ENCODE results near the gene NEDD4L. TPM values are rescaled to one million over a fixed set of nuclear protein-coding genes. Genes with fewer than 3 reads are reported as not detected.

The NEDD4L gene
- total and polyA plus RNA-seq, 4 experiments from 2014 or later: 2.8 to 4.1 (median 3.8) TPM

GRCh38 chr18:58290116-58290695 lies 246.2 kb downstream of the NEDD4L start:
- no peaks in the 10 kb centered on the region for H3K9me3 ChIP-seq (ENCODE audit: control insufficient read depth in 1 of 2, low read length in 2 of 2)

GRCh38 chr18:58291131-58291530 lies 247.1 kb downstream of the NEDD4L start:
- Mint-ChIP-seq H3K4me1 (no peaks in the 10 kb centered on the region), H3K27ac (no peak overlapping the region), H3K4me3 (no peak overlapping the region), H3K27me3 (peaks cover 3 to 6% of the 10 kb centered on the region in 2 donors), H3K36me3 (no peaks in the 10 kb centered on the region), H3K9me3 (peaks cover 0 to 1% (median 0%) of the 10 kb centered on the region in 8 donors)
- no peak overlapping the region for H3K27ac ChIP-seq (ENCODE audit: low read depth, low read length)
- no peaks in the 10 kb centered on the region for H3K27me3 ChIP-seq (ENCODE audit: insufficient read depth, low read length)
- H3K4me3 ChIP-seq (ENCODE audit: low read length in 2 of 2): no peak overlapping the region
- no peaks in the 10 kb centered on the region for H3K4me1 ChIP-seq (ENCODE audit: insufficient read depth, low read length)
- CTCF ChIA-PET (ENCODE audit: partially characterized antibody): no interaction called here
- POLR2A ChIA-PET (ENCODE audit: partially characterized antibody): no interaction called here
- no peaks in the 10 kb centered on the region for H3K9me3 ChIP-seq (ENCODE audit: control insufficient read depth in 1 of 2, low read length in 2 of 2)
- H3K36me3 ChIP-seq (ENCODE audit: insufficient read depth, low read length): no peaks in the 10 kb centered on the region
- no peak for DNase-seq
- intact Hi-C loops (cut with micrococcal nuclease): no loop called here

More at GRCh38 chr18:58290116-58290695, 246.2 kb downstream of the NEDD4L start:
- no peaks in the 10 kb centered on the region for H3K4me1 Mint-ChIP-seq
- no peaks in the 10 kb centered on the region for H3K36me3 Mint-ChIP-seq
- H3K27me3 ChIP-seq (ENCODE audit: insufficient read depth, low read length): no peaks in the 10 kb centered on the region
- no peaks in the 10 kb centered on the region for H3K36me3 ChIP-seq (ENCODE audit: insufficient read depth, low read length)
- H3K9me3 Mint-ChIP-seq: peaks cover 0 to 1% (median 0%) of the 10 kb centered on the region in 8 donors
- ChIA-PET POLR2A (ENCODE audit: partially characterized antibody) (no interaction called here), CTCF (ENCODE audit: partially characterized antibody) (no interaction called here)
- H3K27ac Mint-ChIP-seq: no peak overlapping the region
- no peak overlapping the region for H3K4me3 Mint-ChIP-seq
- H3K27ac ChIP-seq (ENCODE audit: low read depth, low read length): no peak overlapping the region
- peaks cover 3 to 4% of the 10 kb centered on the region in 2 donors for H3K27me3 Mint-ChIP-seq
- no peak for DNase-seq
- no peaks in the 10 kb centered on the region for H3K4me1 ChIP-seq (ENCODE audit: insufficient read depth, low read length)
- intact Hi-C loops (cut with micrococcal nuclease): no loop called here
- H3K4me3 ChIP-seq (ENCODE audit: low read length in 2 of 2): no peak overlapping the region

GRCh38 chr18:58292638-58293037 lies 248.6 kb downstream of the NEDD4L start:
- Histone ChIP-seq H3K4me1 (ENCODE audit: insufficient read depth, low read length) (no peaks in the 10 kb centered on the region), H3K9me3 (ENCODE audit: control insufficient read depth in 1 of 2, low read length in 2 of 2) (no peaks in the 10 kb centered on the region), H3K27ac (ENCODE audit: low read depth, low read length) (no peak overlapping the region), H3K27me3 (ENCODE audit: insufficient read depth, low read length) (no peaks in the 10 kb centered on the region), H3K36me3 (ENCODE audit: insufficient read depth, low read length) (no peaks in the 10 kb centered on the region), H3K4me3 (ENCODE audit: low read length in 2 of 2) (no peak overlapping the region)
- Mint-ChIP-seq H3K27ac (no peak overlapping the region), H3K4me1 (peaks cover 0 to 7% (median 3%) of the 10 kb centered on the region in 4 donors), H3K27me3 (peaks cover 3 to 7% of the 10 kb centered on the region in 2 donors), H3K36me3 (no peaks in the 10 kb centered on the region), H3K4me3 (no peak overlapping the region), H3K9me3 (peaks cover 0 to 1% (median 0%) of the 10 kb centered on the region in 8 donors)
- POLR2A ChIA-PET (ENCODE audit: partially characterized antibody): no interaction called here
- CTCF ChIA-PET (ENCODE audit: partially characterized antibody): interaction anchor here (1.2 kb wide), 1 partner anchor 29 kb away, joined by 4 read pairs; no protein-coding TSS in a partner anchor
- DNase-seq: no peak
- intact Hi-C loops (cut with micrococcal nuclease): no loop called here

- ChIA-PET CTCF (ENCODE audit: partially characterized antibody) (no interaction called here), POLR2A (ENCODE audit: partially characterized antibody) (no interaction called here)
- Mint-ChIP-seq H3K4me3 (peak overlapping the region in 1 of 8 donors; percentile 27), H3K27ac (peak overlapping the region in 4 of 7 donors; percentile 10 to 78 (median 52)), H3K27me3 (peaks cover 0 to 8% of the 10 kb centered on the region in 2 donors), H3K4me1 (peaks cover 5 to 22% (median 9%) of the 10 kb centered on the region in 4 donors), H3K9me3 (peaks cover 0 to 1% (median 0%) of the 10 kb centered on the region in 8 donors), H3K36me3 (no peaks in the 10 kb centered on the region)
- DNase-seq: peak in 3 of 5 donors; percentile 29 to 40 (median 31)
- intact Hi-C loops (cut with micrococcal nuclease): no loop called here
- no peaks in the 10 kb centered on the region for H3K4me1 ChIP-seq (ENCODE audit: insufficient read depth, low read length)
- H3K4me3 ChIP-seq (ENCODE audit: low read length in 2 of 2): no peak overlapping the region
- H3K27ac ChIP-seq (ENCODE audit: low read depth, low read length): no peak overlapping the region
- H3K9me3 ChIP-seq (ENCODE audit: control insufficient read depth in 1 of 2, low read length in 2 of 2): no peaks in the 10 kb centered on the region
- H3K36me3 ChIP-seq (ENCODE audit: insufficient read depth, low read length): no peaks in the 10 kb centered on the region
- no peaks in the 10 kb centered on the region for H3K27me3 ChIP-seq (ENCODE audit: insufficient read depth, low read length)
These were observed 253.2 kb downstream of the NEDD4L start for GRCh38 chr18:58297198-58297597.

GRCh38 chr18:58298251-58299134 lies 254.5 kb downstream of the NEDD4L start:
- no peaks in the 10 kb centered on the region for H3K36me3 Mint-ChIP-seq
- Histone ChIP-seq H3K4me3 (ENCODE audit: low read length in 2 of 2) (no peak overlapping the region), H3K27me3 (ENCODE audit: insufficient read depth, low read length) (no peaks in the 10 kb centered on the region), H3K4me1 (ENCODE audit: insufficient read depth, low read length) (peaks cover 8% of the 10 kb centered on the region), H3K27ac (ENCODE audit: low read depth, low read length) (no peak overlapping the region), H3K36me3 (ENCODE audit: insufficient read depth, low read length) (no peaks in the 10 kb centered on the region), H3K9me3 (ENCODE audit: control insufficient read depth in 1 of 2, low read length in 2 of 2) (no peaks in the 10 kb centered on the region)
- peaks cover 10 to 32% (median 16%) of the 10 kb centered on the region in 4 donors for H3K4me1 Mint-ChIP-seq
- intact Hi-C loops (cut with micrococcal nuclease): no loop called here
- H3K27ac Mint-ChIP-seq: peak overlapping the region in 1 of 7 donors; percentile 23
- H3K9me3 Mint-ChIP-seq: no peaks in the 10 kb centered on the region
- ChIA-PET CTCF (ENCODE audit: partially characterized antibody) (no interaction called here), POLR2A (ENCODE audit: partially characterized antibody) (no interaction called here)
- peaks cover 0 to 5% of the 10 kb centered on the region in 2 donors for H3K27me3 Mint-ChIP-seq
- DNase-seq: no peak
- no peak overlapping the region for H3K4me3 Mint-ChIP-seq

- POLR2A ChIA-PET (ENCODE audit: partially characterized antibody): no interaction called here
- peaks cover 14% of the 10 kb centered on the region for H3K4me1 ChIP-seq (ENCODE audit: insufficient read depth, low read length)
- H3K9me3 Mint-ChIP-seq: no peaks in the 10 kb centered on the region
- intact Hi-C loops (cut with micrococcal nuclease): no loop called here
- no peaks in the 10 kb centered on the region for H3K9me3 ChIP-seq (ENCODE audit: control insufficient read depth in 1 of 2, low read length in 2 of 2)
- H3K4me1 Mint-ChIP-seq: peaks cover 12 to 38% (median 20%) of the 10 kb centered on the region in 4 donors
- H3K27me3 Mint-ChIP-seq: peaks cover 0 to 5% of the 10 kb centered on the region in 2 donors
- no peaks in the 10 kb centered on the region for H3K27me3 ChIP-seq (ENCODE audit: insufficient read depth, low read length)
- H3K4me3 Mint-ChIP-seq: no peak overlapping the region
- no peak for DNase-seq
- CTCF ChIA-PET (ENCODE audit: partially characterized antibody): interaction anchor here (4.9 kb wide), 1 partner anchor 23 kb away, joined by 19 read pairs; no protein-coding TSS in a partner anchor
- no peak overlapping the region for H3K27ac Mint-ChIP-seq
- no peak overlapping the region for H3K4me3 ChIP-seq (ENCODE audit: low read length in 2 of 2)
- no peak overlapping the region for H3K27ac ChIP-seq (ENCODE audit: low read depth, low read length)
- no peaks in the 10 kb centered on the region for H3K36me3 Mint-ChIP-seq
- no peaks in the 10 kb centered on the region for H3K36me3 ChIP-seq (ENCODE audit: insufficient read depth, low read length)
These were observed 255.1 kb downstream of the NEDD4L start for GRCh38 chr18:58299135-58299473.

- ChIA-PET CTCF (ENCODE audit: partially characterized antibody) (interaction anchor here (0.7 to 4.9 kb wide), 3 partner anchors 9 to 26 kb away, joined by 3 to 19 read pairs (median 3); no protein-coding TSS in a partner anchor), POLR2A (ENCODE audit: partially characterized antibody) (no interaction called here)
- H3K27ac ChIP-seq (ENCODE audit: low read depth, low read length): no peak overlapping the region
- intact Hi-C loops (cut with micrococcal nuclease): no loop called here
- peak overlapping the region in 1 of 7 donors; percentile 3 for H3K27ac Mint-ChIP-seq
- H3K27me3 Mint-ChIP-seq: peaks cover 0 to 5% of the 10 kb centered on the region in 2 donors
- peaks cover 12 to 38% (median 20%) of the 10 kb centered on the region in 4 donors for H3K4me1 Mint-ChIP-seq
- H3K36me3 ChIP-seq (ENCODE audit: insufficient read depth, low read length): no peaks in the 10 kb centered on the region
- H3K4me3 ChIP-seq (ENCODE audit: low read length in 2 of 2): no peak overlapping the region
- no peak overlapping the region for H3K4me3 Mint-ChIP-seq
- H3K4me1 ChIP-seq (ENCODE audit: insufficient read depth, low read length): peaks cover 17% of the 10 kb centered on the region
- H3K36me3 Mint-ChIP-seq: no peaks in the 10 kb centered on the region
- H3K9me3 ChIP-seq (ENCODE audit: control insufficient read depth in 1 of 2, low read length in 2 of 2): no peaks in the 10 kb centered on the region
- H3K9me3 Mint-ChIP-seq: peaks cover 0 to 3% (median 0%) of the 10 kb centered on the region in 8 donors
- H3K27me3 ChIP-seq (ENCODE audit: insufficient read depth, low read length): no peaks in the 10 kb centered on the region
- DNase-seq: no peak
These were observed 255.9 kb downstream of the NEDD4L start for GRCh38 chr18:58299936-58300335.
